K562 (cell line): ENCODE data around the gene ZMYM2. TPM values are rescaled to one million over a fixed set of nuclear protein-coding genes. Genes with fewer than 3 reads are reported as not detected.

Experiments used
- ATAC-seq: fragments of 200-7000 bp; cut with Tn5 transposase; 3 replicates; pipeline ENCODE4 v1.9.1; 2020; ENCODE audit warnings: moderate library complexity
- BruUV-seq: library from RNA; stranded (reverse); fragments of 400-500 nt; replicated peaks from 2 replicates; lab custom pipeline; 2021; lab: Mats Ljungman, UMichigan
- CTCF ChIA-PET: fragments of 300-600 bp; formaldehyde crosslinking; extraction: SDS; loops from one replicate; lab custom pipeline; 2021; ENCODE audit warnings: low intra/inter-chr PET ratio; lab: Yijun Ruan, JAX
- POLR2A ChIA-PET: fragments of 300-600, 350-650 bp; sonication (Branson Sonifier 250); formaldehyde crosslinking; extraction: SDS; loops from one replicate; lab custom pipeline; 2021; ENCODE audit warnings: antibody characterized with exemption, inconsistent platforms; lab: Yijun Ruan, JAX
- DNase-seq, 4 experiments: peaks; one replicate each; pipeline versions ENCODE4 v3.0.0 to v3.0.0-alpha.2; 2011 to 2018; ENCODE audit warnings: low spot score in 3 of 4, mixed read lengths in 3 of 4; ENCODE audit errors: extremely low read depth in 1 of 4
- FAIRE-seq: peaks from 2 replicates; lab custom pipeline; 2011; peaks lifted over from hg19 to GRCh38; lab: Jason Lieb, UNC
- H2AFZ ChIP-seq: 2 replicates; pipeline ENCODE4 v1.6.0; 2011; ENCODE audit warnings: low read depth, low read length, control low read depth, inconsistent platforms
- H3K27ac ChIP-seq: fragments of 200-600 bp; 3 replicates; pipeline ENCODE4 v1.8.0; 2011; ENCODE audit warnings: low read depth, mild to moderate bottlenecking, control low read depth, inconsistent platforms, low read length, moderate library complexity, mixed read lengths; ENCODE audit errors: extremely low read depth
- H3K27me3 ChIP-seq, 2 experiments: fragments of 300-600 bp in 1 of 2; 2 replicates in 1 of 2; 3 replicates in 1 of 2; pipeline versions ENCODE4 v1.6.0 to v1.8.0; 2011; ENCODE audit warnings: inconsistent platforms in 2 of 2, low read length in 2 of 2, mild to moderate bottlenecking in 1 of 2, mixed read lengths in 1 of 2, moderate library complexity in 1 of 2; ENCODE audit not compliant: control insufficient read depth in 2 of 2, insufficient read depth in 2 of 2
- H3K36me3 ChIP-seq: fragments of 300-600 bp; 3 replicates; pipeline ENCODE4 v1.8.0; 2011; ENCODE audit warnings: mild to moderate bottlenecking, low read length, inconsistent platforms; ENCODE audit not compliant: control insufficient read depth, insufficient read depth
- H3K4me1 ChIP-seq, 2 experiments: fragments of 200-600 bp in 1 of 2; replicated peaks in 1 of 2; 2 replicates in 1 of 2; 3 replicates in 1 of 2; pipeline versions ENCODE4 v1.5.1 to v1.8.0; 2011; ENCODE audit warnings: inconsistent platforms in 2 of 2, low read length in 2 of 2, mild to moderate bottlenecking in 1 of 2, mixed read lengths in 1 of 2, moderate library complexity in 1 of 2; ENCODE audit not compliant: control insufficient read depth in 2 of 2, insufficient read depth in 2 of 2
- H3K4me2 ChIP-seq: 2 replicates; pipeline ENCODE4 v1.6.1; 2011; ENCODE audit warnings: low read length, control low read depth, inconsistent platforms, mixed read lengths; ENCODE audit not compliant: insufficient read depth
- H3K4me3 ChIP-seq: fragments of 200-600 bp; sonication (generic), shearing (Covaris generic); 2 replicates; pipeline ENCODE4 v1.5.1; 2016; ENCODE audit warnings: control low read depth, inconsistent platforms
- H3K79me2 ChIP-seq: fragments of 200-600 bp; 3 replicates; pipeline ENCODE4 v1.8.0; 2011; ENCODE audit warnings: low read length, inconsistent platforms; ENCODE audit not compliant: control insufficient read depth, insufficient read depth
- H3K9ac ChIP-seq, 2 experiments: 2 replicates each; pipeline versions ENCODE4 v1.6.0 to v1.6.1; 2011; ENCODE audit warnings: low read depth in 2 of 2, low read length in 2 of 2, control low read depth in 1 of 2, inconsistent platforms in 1 of 2, mild to moderate bottlenecking in 1 of 2, mixed read lengths in 1 of 2; ENCODE audit not compliant: insufficient read depth in 1 of 2
- H3K9me1 ChIP-seq: one replicate; pipeline ENCODE4 v1.6.0; 2011; ENCODE audit warnings: inconsistent platforms, mild to moderate bottlenecking, low read length, moderate library complexity; ENCODE audit not compliant: control insufficient read depth, insufficient read depth
- H3K9me3 ChIP-seq: replicated peaks from 2 replicates; pipeline ENCODE4 v1.5.1; 2011; ENCODE audit warnings: low read depth, low read length, inconsistent platforms; ENCODE audit not compliant: control insufficient read depth, insufficient read depth
- H4K20me1 ChIP-seq: replicated peaks from 2 replicates; pipeline ENCODE4 v1.6.1; 2011; ENCODE audit warnings: low read length, inconsistent platforms, mixed read lengths; ENCODE audit not compliant: control insufficient read depth, insufficient read depth
- BRD9 ChIP-seq: fragments of 450-650 bp; IDR thresholded peaks from 2 replicates; pipeline ENCODE4 v1.6.1; 2018; ENCODE audit warnings: low read depth; ENCODE audit not compliant: partially characterized antibody
- GATA2 ChIP-seq: sonication (generic); formaldehyde crosslinking; IDR thresholded peaks from 2 replicates; pipeline ENCODE4 v1.4.0; 2020; ENCODE audit warnings: mild to moderate bottlenecking, missing genetic modification reagents
- KDM2B ChIP-seq: fragments of 250-450 bp; sonication (Bioruptor Pico); IDR thresholded peaks from 2 replicates; pipeline ENCODE4 v1.8.0; 2021; ENCODE audit warnings: mild to moderate bottlenecking, moderate library complexity
- MTA1 ChIP-seq: fragments of 450-650 bp; IDR thresholded peaks from 2 replicates; pipeline ENCODE4 v1.6.1; 2017; ENCODE audit warnings: borderline replicate concordance
- NELFE ChIP-seq: IDR thresholded peaks from 2 replicates; pipeline ENCODE4 v1.6.1; 2011; ENCODE audit warnings: mild to moderate bottlenecking; ENCODE audit not compliant: insufficient read depth, insufficient read length
- RBM14 ChIP-seq: fragments of 200-400 bp; formaldehyde crosslinking; IDR thresholded peaks from 2 replicates; pipeline ENCODE4 v1.6.1; 2018; ENCODE audit warnings: low read depth, mild to moderate bottlenecking, low read length, moderate library complexity, borderline replicate concordance; ENCODE audit not compliant: insufficient read depth
- SIN3A ChIP-seq, 2 experiments: fragments of 150-350 bp in 1 of 2; IDR thresholded peaks; 2 replicates each; pipeline ENCODE4 v1.6.1; 2011 to 2016; ENCODE audit warnings: borderline replicate concordance in 2 of 2, low read depth in 2 of 2, low read length in 2 of 2, mild to moderate bottlenecking in 2 of 2, moderate library complexity in 2 of 2; ENCODE audit not compliant: control insufficient read depth in 1 of 2
- TEAD2 ChIP-seq: fragments of 450-650 bp; IDR thresholded peaks from 2 replicates; pipeline ENCODE4 v1.6.1; 2016; ENCODE audit warnings: missing genetic modification characterization, control low read depth, missing compliant biosample characterization
- YBX1 ChIP-seq: fragments of 450-650 bp; IDR thresholded peaks from 2 replicates; pipeline ENCODE4 v1.7.1; 2016; ENCODE audit warnings: mild to moderate bottlenecking
- ZNF133 ChIP-seq: fragments of 250-450 bp; sonication (Bioruptor Pico); IDR thresholded peaks from 2 replicates; pipeline ENCODE4 v1.4.0; 2020; ENCODE audit warnings: mild to moderate bottlenecking
- ZNF512 ChIP-seq: IDR thresholded peaks from 2 replicates; pipeline ENCODE4 v1.6.1; 2016; ENCODE audit warnings: missing genetic modification characterization, missing compliant biosample characterization
- whole genome bisulfite sequencing: fragments of 100-300 bp; shearing (Covaris generic); methylation state at CpG from one replicate; pipeline ENCODE4 v1.1.6; 2016; ENCODE audit warnings: low coverage, mixed read lengths; ENCODE audit not compliant: insufficient coverage; ENCODE audit errors: missing lambda C conversion rate; 5-methylcytosine and 5-hydroxymethylcytosine counted together
- in situ Hi-C: fragments of 300-500 bp; cut with MboI; formaldehyde crosslinking; loops from 4 replicates; pipeline ENCODE4 v1.15.0; 2018; ENCODE audit warnings: inconsistent platforms, mixed read lengths
- intact Hi-C: fragments of 100-400 bp; cut with micrococcal nuclease; formaldehyde crosslinking; loops from 2 replicates; pipeline ENCODE4 v1.14.2; 2022
- polyA plus RNA-seq, 8 experiments: library from polyadenylated mRNA; depleted of rRNA in 4 of 8; stranded (reverse) in 5 of 8; unstranded in 3 of 8; fragments of >200 nt; fragmentation: Nextera tagmentation in 2 of 8; fragmentation: Illumina TruSeq in 1 of 8; extraction: Ambion mirVana in 2 of 8; extraction: Trizol in 1 of 8; gene quantifications; 2 replicates each; pipeline versions ENCODE4 v1.2.1 to v1.2.3, GENCODE V29; 2011 to 2014; ENCODE audit warnings: inconsistent platforms in 1 of 8, missing spikeins in 1 of 8
- total RNA-seq, 7 experiments: library from RNA; depleted of rRNA in 6 of 7; stranded (reverse); fragments of >200 nt in 6 of 7; fragmentation: Illumina TruSeq in 2 of 7; extraction: Trizol in 2 of 7; gene quantifications; 2 replicates each; pipeline versions ENCODE4 v1.2.1 to v1.2.3, GENCODE V29; 2011 to 2021; ENCODE audit warnings: low replicate concordance in 1 of 7
- TF ChIP-seq, protein P1 (sequence below): fragments of 250-450 bp; sonication (Bioruptor Pico); IDR thresholded peaks from 2 replicates; pipeline ENCODE4 v1.4.0; 2020; ENCODE audit warnings: mild to moderate bottlenecking, moderate library complexity, borderline replicate concordance

The ZMYM2 gene
- total and polyA plus RNA-seq, 9 of the 15 experiments (the other 6 are each of a cell fraction or from before 2014, with no cell fraction given) = 5.0 to 48.8 (median 26.8) TPM

DNA sequence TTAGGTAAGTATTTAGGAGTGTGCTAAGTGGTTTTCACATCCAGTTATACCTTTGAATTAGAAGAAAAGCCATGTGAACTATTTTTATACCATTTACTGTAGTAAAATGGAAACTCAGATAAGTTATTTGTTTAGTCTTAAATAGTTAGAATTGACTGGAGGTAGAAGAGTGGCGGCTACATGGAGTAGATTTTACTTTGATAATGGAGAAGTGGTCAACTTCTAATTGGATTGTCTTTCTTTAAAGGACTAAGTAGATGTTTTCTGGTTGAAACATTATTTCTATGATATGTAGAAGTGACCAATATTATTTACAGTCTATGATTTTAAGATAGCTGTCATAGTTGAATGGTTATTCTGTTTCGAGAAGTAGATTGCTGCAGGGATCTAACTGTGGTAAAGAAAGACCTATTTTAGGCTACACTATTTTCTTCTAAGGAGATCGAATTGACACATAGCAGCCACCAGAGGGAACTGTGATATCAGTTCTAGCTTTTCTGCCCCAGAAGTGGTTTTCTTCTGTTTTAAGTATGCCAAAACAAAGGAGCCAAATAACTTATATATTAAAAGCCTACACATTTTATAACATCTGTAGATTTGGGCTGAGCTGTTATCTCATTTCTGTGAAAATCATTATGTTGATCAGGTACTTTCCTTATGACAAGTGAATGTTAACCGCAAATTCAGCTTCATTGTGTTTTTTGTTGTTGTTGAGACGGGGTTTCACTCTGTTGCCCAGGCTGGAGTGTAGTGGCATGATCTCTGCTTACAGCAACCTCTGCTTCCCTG is 26.1 kb downstream of the ZMYM2 start (continued):
- TF ChIP-seq ZNF512 (no peak), TEAD2 (tag) (peak; percentile 83; the same call in 1 of the 2 replicates), BRD9 (no peak), GATA2 (CRISPR knock-in tag) (no peak), SIN3A (IDR thresholded peaks at IDR 0.05; ENCODE audit: borderline replicate concordance in 2 of 2, control insufficient read depth in 1 of 2, low read depth in 2 of 2, low read length in 2 of 2) (no peak), NELFE (no peak)

- no peak overlapping the region for H3K9ac ChIP-seq
- FAIRE-seq = no peak
- CTCF ChIA-PET = no interaction called here
- H3K36me3 ChIP-seq = peaks cover 2% of the 10 kb centered on the region; the same call in 1 of the 3 replicates
- no peaks in the 10 kb centered on the region for H3K9me1 ChIP-seq
- H2AFZ ChIP-seq = no peak overlapping the region
- BruUV-seq = no TSS peak
- WGBS = 13% methylated on average over 2 of the region's 2 CpGs
- TF ChIP-seq YBX1 = no peak
- no peak for TF ChIP-seq KDM2B
- TF ChIP-seq RBM14 = no peak
- TF ChIP-seq, protein P1, sequence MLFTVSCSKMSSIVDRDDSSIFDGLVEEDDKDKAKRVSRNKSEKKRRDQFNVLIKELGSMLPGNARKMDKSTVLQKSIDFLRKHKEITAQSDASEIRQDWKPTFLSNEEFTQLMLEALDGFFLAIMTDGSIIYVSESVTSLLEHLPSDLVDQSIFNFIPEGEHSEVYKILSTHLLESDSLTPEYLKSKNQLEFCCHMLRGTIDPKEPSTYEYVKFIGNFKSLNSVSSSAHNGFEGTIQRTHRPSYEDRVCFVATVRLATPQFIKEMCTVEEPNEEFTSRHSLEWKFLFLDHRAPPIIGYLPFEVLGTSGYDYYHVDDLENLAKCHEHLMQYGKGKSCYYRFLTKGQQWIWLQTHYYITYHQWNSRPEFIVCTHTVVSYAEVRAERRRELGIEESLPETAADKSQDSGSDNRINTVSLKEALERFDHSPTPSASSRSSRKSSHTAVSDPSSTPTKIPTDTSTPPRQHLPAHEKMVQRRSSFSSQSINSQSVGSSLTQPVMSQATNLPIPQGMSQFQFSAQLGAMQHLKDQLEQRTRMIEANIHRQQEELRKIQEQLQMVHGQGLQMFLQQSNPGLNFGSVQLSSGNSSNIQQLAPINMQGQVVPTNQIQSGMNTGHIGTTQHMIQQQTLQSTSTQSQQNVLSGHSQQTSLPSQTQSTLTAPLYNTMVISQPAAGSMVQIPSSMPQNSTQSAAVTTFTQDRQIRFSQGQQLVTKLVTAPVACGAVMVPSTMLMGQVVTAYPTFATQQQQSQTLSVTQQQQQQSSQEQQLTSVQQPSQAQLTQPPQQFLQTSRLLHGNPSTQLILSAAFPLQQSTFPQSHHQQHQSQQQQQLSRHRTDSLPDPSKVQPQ (CRISPR knock-in tag) = no peak
- no peak for TF ChIP-seq MTA1
- no peak for TF ChIP-seq ZNF133
- TF ChIP-seq, all 486 proteins: peak for 0
- Histone ChIP-seq H3K79me2 (peaks cover 51% of the 10 kb centered on the region), H3K4me3 (no peak overlapping the region), H3K27ac (no peak overlapping the region), H3K4me2 (no peak overlapping the region), H3K4me1 (peaks cover 4 to 8% of the 10 kb centered on the region in 2 experiments; a peak in 3 of 5 replicates), H3K27me3 (no peaks in the 10 kb centered on the region), H3K9me3 (no peaks in the 10 kb centered on the region), H4K20me1 (peaks cover 6% of the 10 kb centered on the region; the same call in 1 of the 2 replicates)
- DNase-seq = no peak
- in situ Hi-C loops = loop anchor here (10.0 kb wide), 1 partner anchor 180 kb away; the partner anchor contains the start of gene GJA3
- intact Hi-C loops = loop anchor here (2.0 kb wide), 1 partner anchor 178 kb away; no protein-coding TSS in a partner anchor
- ATAC-seq = no peak
- POLR2A ChIA-PET = interaction anchor here (0.7 to 1.2 kb wide), 2 partner anchors 14 to 25 kb away, joined by 3 to 4 read pairs; no protein-coding TSS in a partner anchor
These were observed 26.7 kb downstream of the ZMYM2 start for GRCh38 chr13:19985219-19985556.
